Astrocyte (in vitro differentiated cells and primary cell): Measurements from ENCODE around the gene GPR61. TPM values are rescaled to one million over a fixed set of nuclear protein-coding genes. Genes with fewer than 3 reads are reported as not detected.

Experiments used
- DNase-seq: peaks from one replicate; pipeline ENCODE4 v3.0.0-alpha.2; 2010; ENCODE audit warnings: low read depth
- FAIRE-seq: peaks from 2 replicates; lab custom pipeline; 2011; peaks lifted over from hg19 to GRCh38; lab: Jason Lieb, UNC
- H2AFZ ChIP-seq: 2 replicates; pipeline ENCODE4 v1.6.0; 2012; ENCODE audit warnings: low read depth, low read length, inconsistent platforms
- H3K27ac ChIP-seq: 2 replicates; pipeline ENCODE4 v1.5.1; 2011; ENCODE audit warnings: low read depth, low read length, inconsistent platforms
- H3K27me3 ChIP-seq: 2 replicates; pipeline ENCODE4 v1.6.0; 2011; ENCODE audit warnings: low read length, inconsistent platforms; ENCODE audit not compliant: insufficient read depth
- H3K36me3 ChIP-seq: 2 replicates; pipeline ENCODE4 v1.5.1; 2011; ENCODE audit warnings: low read length, inconsistent platforms; ENCODE audit not compliant: insufficient read depth
- H3K4me1 ChIP-seq: 2 replicates; pipeline ENCODE4 v1.5.1; 2011; ENCODE audit warnings: low read length, inconsistent platforms; ENCODE audit not compliant: insufficient read depth
- H3K4me2 ChIP-seq: 2 replicates; pipeline ENCODE4 v1.6.0; 2012; ENCODE audit warnings: low read length, inconsistent platforms
- H3K4me3 ChIP-seq: 2 replicates; pipeline ENCODE4 v1.5.1; 2011; ENCODE audit warnings: low read depth, mild to moderate bottlenecking, low read length, inconsistent platforms; ENCODE audit not compliant: insufficient read depth
- H3K79me2 ChIP-seq: 2 replicates; pipeline ENCODE4 v1.6.0; 2012; ENCODE audit warnings: mild to moderate bottlenecking, low read length, inconsistent platforms; ENCODE audit not compliant: insufficient read depth
- H3K9ac ChIP-seq: 2 replicates; pipeline ENCODE4 v1.6.0; 2012; ENCODE audit warnings: mild to moderate bottlenecking, low read length, inconsistent platforms
- H3K9me3 ChIP-seq: 2 replicates; pipeline ENCODE4 v1.5.1; 2012; ENCODE audit warnings: low read depth, mild to moderate bottlenecking, low read length, inconsistent platforms; ENCODE audit not compliant: insufficient read depth
- H4K20me1 ChIP-seq: 2 replicates; pipeline ENCODE4 v1.6.0; 2012; ENCODE audit warnings: low read length, inconsistent platforms; ENCODE audit not compliant: insufficient read depth
- H3K27ac Mint-ChIP-seq: one replicate; pipeline ENCODE4 v1.8.0; 2021; ENCODE audit warnings: mild to moderate bottlenecking, mixed read lengths; ENCODE audit not compliant: unreplicated experiment
- H3K27me3 Mint-ChIP-seq: one replicate; pipeline ENCODE4 v1.8.0; 2021; ENCODE audit warnings: low read depth, mixed read lengths; ENCODE audit not compliant: unreplicated experiment
- H3K36me3 Mint-ChIP-seq: one replicate; pipeline ENCODE4 v1.8.0; 2021; ENCODE audit warnings: low read depth, mixed read lengths; ENCODE audit not compliant: unreplicated experiment
- H3K4me1 Mint-ChIP-seq: one replicate; pipeline ENCODE4 v1.8.0; 2021; ENCODE audit warnings: low read depth, mixed read lengths; ENCODE audit not compliant: unreplicated experiment
- H3K4me3 Mint-ChIP-seq: one replicate; pipeline ENCODE4 v1.8.0; 2021; ENCODE audit warnings: mild to moderate bottlenecking, moderate library complexity, mixed read lengths; ENCODE audit not compliant: unreplicated experiment
- H3K9me3 Mint-ChIP-seq: one replicate; pipeline ENCODE4 v1.8.0; 2021; ENCODE audit warnings: mild to moderate bottlenecking, mixed read lengths; ENCODE audit not compliant: unreplicated experiment
- EZH2 ChIP-seq: IDR thresholded peaks from 2 replicates; pipeline ENCODE4 v1.6.1; 2012; ENCODE audit warnings: mild to moderate bottlenecking, low read length, inconsistent platforms; ENCODE audit not compliant: insufficient read depth
- total RNA-seq: library from RNA; stranded (reverse); gene quantifications from 2 replicates; pipeline ENCODE4 v1.2.1, GENCODE V29; 2021
- TF ChIP-seq, protein P1 (sequence below): IDR thresholded peaks from 2 replicates; pipeline ENCODE4 v1.5.1; 2011; ENCODE audit warnings: low read depth, mild to moderate bottlenecking, inconsistent platforms, low read length, moderate library complexity; ENCODE audit not compliant: insufficient read depth

Gene GPR61
- total RNA-seq, 1 donor from 2014 or later, result not detected

DNA sequence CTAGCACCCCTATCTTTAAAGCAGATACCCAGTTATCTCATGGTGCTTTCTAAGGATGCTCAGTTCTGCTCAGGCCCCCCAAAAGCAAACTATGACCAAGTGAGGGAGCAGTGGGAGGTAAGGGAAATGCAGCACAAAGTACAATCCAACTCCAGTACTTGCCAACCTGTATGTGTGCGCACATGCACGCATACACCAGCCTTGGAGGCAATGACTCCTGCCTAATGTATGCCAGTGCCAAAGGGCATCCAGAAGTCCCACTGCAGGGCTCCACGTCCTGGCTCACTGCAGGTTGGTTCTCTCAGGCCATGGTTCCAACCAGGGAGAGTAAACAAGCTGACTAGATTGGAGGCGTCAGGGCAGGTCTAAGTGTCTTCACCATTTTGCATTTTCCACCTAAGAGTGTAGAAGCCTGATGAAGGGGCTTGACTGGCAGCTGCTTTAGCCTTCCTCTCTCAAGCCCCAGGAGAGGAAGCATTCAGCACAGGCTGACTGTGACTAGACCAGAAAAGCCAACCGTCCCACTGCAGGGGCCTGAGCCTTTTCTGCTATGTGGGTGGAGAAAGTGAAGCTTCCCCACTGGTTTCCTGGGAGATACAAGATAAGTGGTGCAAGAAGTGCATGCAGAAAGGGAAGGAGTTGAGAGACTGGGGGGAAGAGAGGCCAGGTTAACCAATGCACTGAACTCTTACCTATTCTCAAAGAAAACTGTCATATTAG is 37.9 kb upstream of the GPR61 start:
- FAIRE-seq, result no peak
- Histone ChIP-seq H2AFZ (no peak overlapping the region), H3K4me1 (peaks cover 10% of the 10 kb centered on the region), H3K27me3 (no peaks in the 10 kb centered on the region), H3K9ac (no peak overlapping the region), H3K4me3 (no peak overlapping the region), H3K9me3 (no peaks in the 10 kb centered on the region), H3K4me2 (no peak overlapping the region), H4K20me1 (peaks cover 35% of the 10 kb centered on the region), H3K79me2 (peaks cover 2% of the 10 kb centered on the region), H3K27ac (no peak overlapping the region), H3K36me3 (no peaks in the 10 kb centered on the region)
- Mint-ChIP-seq H3K27ac (no peak overlapping the region), H3K9me3 (no peaks in the 10 kb centered on the region), H3K4me1 (peaks cover 57% of the 10 kb centered on the region), H3K4me3 (peak overlapping the region; percentile 62), H3K36me3 (peaks cover 5% of the 10 kb centered on the region), H3K27me3 (no peaks in the 10 kb centered on the region)
- DNase-seq, result no peak
- TF ChIP-seq, protein P1, sequence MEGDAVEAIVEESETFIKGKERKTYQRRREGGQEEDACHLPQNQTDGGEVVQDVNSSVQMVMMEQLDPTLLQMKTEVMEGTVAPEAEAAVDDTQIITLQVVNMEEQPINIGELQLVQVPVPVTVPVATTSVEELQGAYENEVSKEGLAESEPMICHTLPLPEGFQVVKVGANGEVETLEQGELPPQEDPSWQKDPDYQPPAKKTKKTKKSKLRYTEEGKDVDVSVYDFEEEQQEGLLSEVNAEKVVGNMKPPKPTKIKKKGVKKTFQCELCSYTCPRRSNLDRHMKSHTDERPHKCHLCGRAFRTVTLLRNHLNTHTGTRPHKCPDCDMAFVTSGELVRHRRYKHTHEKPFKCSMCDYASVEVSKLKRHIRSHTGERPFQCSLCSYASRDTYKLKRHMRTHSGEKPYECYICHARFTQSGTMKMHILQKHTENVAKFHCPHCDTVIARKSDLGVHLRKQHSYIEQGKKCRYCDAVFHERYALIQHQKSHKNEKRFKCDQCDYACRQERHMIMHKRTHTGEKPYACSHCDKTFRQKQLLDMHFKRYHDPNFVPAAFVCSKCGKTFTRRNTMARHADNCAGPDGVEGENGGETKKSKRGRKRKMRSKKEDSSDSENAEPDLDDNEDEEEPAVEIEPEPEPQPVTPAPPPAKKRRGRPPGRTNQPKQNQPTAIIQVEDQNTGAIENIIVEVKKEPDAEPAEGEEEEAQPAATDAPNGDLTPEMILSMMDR, result no peak
- no peak for TF ChIP-seq EZH2

DNA sequence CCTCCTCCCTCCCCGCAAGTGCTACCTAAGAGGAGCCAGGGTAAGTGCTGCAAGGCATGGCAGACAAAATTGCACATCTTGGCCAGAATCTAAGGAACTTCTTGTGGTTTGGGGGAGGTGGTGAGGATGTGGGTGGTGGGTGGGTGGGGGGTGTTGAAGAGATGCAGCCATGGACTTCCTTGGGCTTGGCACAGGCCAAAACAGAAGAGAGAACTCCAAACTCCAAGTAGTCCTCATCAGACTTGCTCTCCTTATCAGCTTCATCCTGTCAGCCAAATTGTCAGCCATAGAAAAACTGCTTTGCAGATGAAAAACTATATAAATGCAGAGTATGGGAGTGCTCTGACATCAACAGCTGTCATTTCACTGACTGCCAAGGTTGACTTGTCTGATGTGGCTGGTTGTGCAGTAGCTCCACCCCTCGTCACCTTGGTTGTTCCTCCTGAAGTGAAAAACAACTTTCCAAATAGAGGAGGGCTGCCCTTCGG is 37.3 kb upstream of the GPR61 start:
- no peak for DNase-seq
- no peaks in the 10 kb centered on the region for H3K9me3 Mint-ChIP-seq
- no peak overlapping the region for H3K4me3 Mint-ChIP-seq
- no peak for FAIRE-seq
- Histone ChIP-seq H3K79me2 (peaks cover 2% of the 10 kb centered on the region), H2AFZ (no peak overlapping the region), H4K20me1 (peaks cover 31% of the 10 kb centered on the region), H3K9me3 (no peaks in the 10 kb centered on the region), H3K27ac (no peak overlapping the region), H3K4me3 (no peak overlapping the region), H3K9ac (no peak overlapping the region), H3K36me3 (no peaks in the 10 kb centered on the region), H3K4me1 (peaks cover 10% of the 10 kb centered on the region), H3K27me3 (no peaks in the 10 kb centered on the region), H3K4me2 (no peak overlapping the region)
- no peaks in the 10 kb centered on the region for H3K27me3 Mint-ChIP-seq
- H3K27ac Mint-ChIP-seq, result peak overlapping the region; percentile 9
- H3K4me1 Mint-ChIP-seq, result peaks cover 56% of the 10 kb centered on the region
- TF ChIP-seq EZH2, result no peak
- TF ChIP-seq, protein P1, result no peak
- H3K36me3 Mint-ChIP-seq, result peaks cover 5% of the 10 kb centered on the region

DNA sequence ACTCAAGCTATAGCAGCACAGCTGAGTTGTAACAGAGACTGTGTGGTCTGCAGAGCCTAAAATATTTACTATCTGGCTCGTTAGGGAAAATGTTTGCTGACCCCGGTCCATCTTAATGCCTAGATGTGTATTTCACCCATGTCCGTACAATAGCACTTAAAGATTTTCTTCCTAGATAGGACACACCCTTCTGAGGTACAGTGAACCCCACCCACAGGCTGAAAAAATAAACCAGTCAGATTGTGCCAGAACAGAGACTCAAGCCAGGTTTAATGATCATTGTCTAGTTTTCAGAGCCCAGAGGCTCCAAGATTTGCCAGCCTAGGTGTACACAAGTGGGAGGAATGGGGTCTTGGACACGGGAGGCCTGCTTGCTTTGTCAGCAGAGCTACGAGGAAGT is 35.7 kb upstream of the GPR61 start:
- Histone ChIP-seq H3K79me2 (no peaks in the 10 kb centered on the region), H2AFZ (no peak overlapping the region), H3K4me2 (no peak overlapping the region), H3K9ac (no peak overlapping the region), H3K27me3 (no peaks in the 10 kb centered on the region), H3K27ac (no peak overlapping the region), H3K9me3 (no peaks in the 10 kb centered on the region), H3K4me3 (no peak overlapping the region), H3K36me3 (no peaks in the 10 kb centered on the region), H3K4me1 (peaks cover 10% of the 10 kb centered on the region), H4K20me1 (peaks cover 18% of the 10 kb centered on the region)
- Mint-ChIP-seq H3K4me3 (no peak overlapping the region), H3K4me1 (peaks cover 48% of the 10 kb centered on the region), H3K36me3 (peaks cover 2% of the 10 kb centered on the region), H3K9me3 (peaks cover 6% of the 10 kb centered on the region), H3K27me3 (peaks cover 12% of the 10 kb centered on the region), H3K27ac (no peak overlapping the region)
- DNase-seq, result no peak
- FAIRE-seq, result no peak
- TF ChIP-seq, protein P1, result no peak
- TF ChIP-seq EZH2, result no peak
